ENCODE data around the gene MFSD2A. TPM values are rescaled to one million over a fixed set of nuclear protein-coding genes. Genes with fewer than 3 reads are reported as not detected.

Gene MFSD2A
- total RNA-seq, 1 donor from 2014 or later: 1.0 TPM

Small RNAs within 50 kb of the gene (small RNA-seq; reads per million reads assigned to genes)
- not detected for gene RF00019

Other genes with a start within 250 kb of the MFSD2A start
- gene PPIE, start 216.3 kb upstream of the MFSD2A start, total RNA-seq: 24.5 TPM
- not detected for gene OXCT2, start 183.8 kb upstream of the MFSD2A start, total RNA-seq
- 1.0 TPM for gene BMP8B, start 166.3 kb upstream of the MFSD2A start, total RNA-seq
- gene TRIT1, start 71.6 kb upstream of the MFSD2A start, total RNA-seq: 26.6 TPM
- gene MYCL, start 53.2 kb upstream of the MFSD2A start, total RNA-seq: 1.0 TPM
- gene CAP1, start 85.6 kb downstream of the MFSD2A start, total RNA-seq: 79.3 TPM
- gene PPT1, start 142.1 kb downstream of the MFSD2A start, total RNA-seq: 33.4 TPM
- gene RLF, start 206.2 kb downstream of the MFSD2A start, total RNA-seq: 29.2 TPM

Measured in skeletal muscle tissue (tissue), 2 donors.